HTERT RPE-1 (cell line): Measurements from ENCODE around the gene PTHLH.

ENCODE experiments used
- in situ Hi-C: fragments of 300-500 bp; cut with MboI; formaldehyde crosslinking; loops from 4 replicates; pipeline ENCODE4 v1.14.3; 2020; ENCODE audit warnings: low sequenced_read_pairs

PTHLH gene

GRCh38 chr12:27972721-27973120, at the start of gene PTHLH:
Gene PTHLH (minus strand): TSS chr12:27972733. CDS start chr12:27969494, 3,239 bp downstream.
- in situ Hi-C loops, result no loop called here

GRCh38 chr12:28021704-28022103, 49.2 kb upstream of the PTHLH start:
- in situ Hi-C loops, result no loop called here

- in situ Hi-C loops, result no loop called here
Measured at GRCh38 chr12:28017873-28018255, 45.3 kb upstream of the PTHLH start.

GRCh38 chr12:28017126-28017872, 44.8 kb upstream of the PTHLH start:
- in situ Hi-C loops, result no loop called here

- in situ Hi-C loops, result no loop called here
Measured at GRCh38 chr12:28015165-28015564, 42.6 kb upstream of the PTHLH start.

GRCh38 chr12:28014196-28014595, 41.7 kb upstream of the PTHLH start:
- in situ Hi-C loops, result no loop called here

GRCh38 chr12:28012333-28012918, 39.9 kb upstream of the PTHLH start:
- in situ Hi-C loops, result no loop called here

- in situ Hi-C loops, result no loop called here
Measured at GRCh38 chr12:28010036-28010435, 37.5 kb upstream of the PTHLH start.

GRCh38 chr12:27999970-28000369, 27.4 kb upstream of the PTHLH start:
- in situ Hi-C loops, result no loop called here

GRCh38 chr12:27999521-27999920, 27.0 kb upstream of the PTHLH start:
- in situ Hi-C loops, result no loop called here

- in situ Hi-C loops, result no loop called here
Measured at GRCh38 chr12:27998658-27999057, 26.1 kb upstream of the PTHLH start.

GRCh38 chr12:27998170-27998569, 25.6 kb upstream of the PTHLH start:
- in situ Hi-C loops, result no loop called here

GRCh38 chr12:27996761-27997160, 24.2 kb upstream of the PTHLH start:
- in situ Hi-C loops, result no loop called here

GRCh38 chr12:27995406-27995805, 22.9 kb upstream of the PTHLH start:
- in situ Hi-C loops, result no loop called here

GRCh38 chr12:27988594-27989233, 16.2 kb upstream of the PTHLH start:
- in situ Hi-C loops, result no loop called here

GRCh38 chr12:27987331-27987730, 14.8 kb upstream of the PTHLH start:
- in situ Hi-C loops, result no loop called here

- in situ Hi-C loops, result no loop called here
Measured at GRCh38 chr12:27984275-27984674, 11.7 kb upstream of the PTHLH start.

- in situ Hi-C loops, result no loop called here
Measured at GRCh38 chr12:27982951-27983350, 10.4 kb upstream of the PTHLH start.

GRCh38 chr12:27982385-27982784, 9.9 kb upstream of the PTHLH start:
- in situ Hi-C loops, result no loop called here

- in situ Hi-C loops, result no loop called here
Measured at GRCh38 chr12:27981874-27982273, 9.3 kb upstream of the PTHLH start.

- in situ Hi-C loops, result no loop called here
Measured at GRCh38 chr12:27979145-27979544, 6.6 kb upstream of the PTHLH start.
